Measurements from ENCODE around the gene PEX5L.

DNA sequence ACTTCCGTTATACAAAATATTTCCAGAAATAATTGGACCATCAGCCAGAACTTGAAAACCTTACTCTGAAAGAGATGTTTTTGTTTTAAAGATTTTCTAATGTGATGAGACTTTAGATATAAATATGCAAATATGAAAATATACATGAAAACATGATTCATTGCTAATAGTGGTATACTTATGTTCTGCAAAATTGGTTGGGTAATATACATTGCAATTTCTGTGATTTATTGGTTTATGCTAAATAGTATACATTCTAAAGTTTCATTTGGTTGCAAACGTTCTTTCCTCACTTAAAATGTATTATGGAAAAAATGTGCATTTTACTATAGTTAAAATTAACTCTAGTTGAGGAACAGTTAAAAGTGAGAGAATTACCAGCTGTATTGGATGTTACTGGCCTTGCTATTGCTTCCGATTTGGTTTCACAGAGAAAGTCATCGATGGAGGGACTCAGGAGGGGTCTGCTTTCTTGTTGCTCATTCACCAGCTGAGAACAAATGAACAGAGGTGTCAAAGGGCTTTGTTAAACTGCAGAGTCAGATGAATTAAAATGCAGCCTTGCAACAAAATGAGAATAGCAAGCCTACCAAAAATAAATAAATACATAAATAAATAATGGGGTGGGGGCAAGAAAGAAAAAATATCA, 149.3 kb downstream of the PEX5L start:
- TF ChIP-seq, protein P1, sequence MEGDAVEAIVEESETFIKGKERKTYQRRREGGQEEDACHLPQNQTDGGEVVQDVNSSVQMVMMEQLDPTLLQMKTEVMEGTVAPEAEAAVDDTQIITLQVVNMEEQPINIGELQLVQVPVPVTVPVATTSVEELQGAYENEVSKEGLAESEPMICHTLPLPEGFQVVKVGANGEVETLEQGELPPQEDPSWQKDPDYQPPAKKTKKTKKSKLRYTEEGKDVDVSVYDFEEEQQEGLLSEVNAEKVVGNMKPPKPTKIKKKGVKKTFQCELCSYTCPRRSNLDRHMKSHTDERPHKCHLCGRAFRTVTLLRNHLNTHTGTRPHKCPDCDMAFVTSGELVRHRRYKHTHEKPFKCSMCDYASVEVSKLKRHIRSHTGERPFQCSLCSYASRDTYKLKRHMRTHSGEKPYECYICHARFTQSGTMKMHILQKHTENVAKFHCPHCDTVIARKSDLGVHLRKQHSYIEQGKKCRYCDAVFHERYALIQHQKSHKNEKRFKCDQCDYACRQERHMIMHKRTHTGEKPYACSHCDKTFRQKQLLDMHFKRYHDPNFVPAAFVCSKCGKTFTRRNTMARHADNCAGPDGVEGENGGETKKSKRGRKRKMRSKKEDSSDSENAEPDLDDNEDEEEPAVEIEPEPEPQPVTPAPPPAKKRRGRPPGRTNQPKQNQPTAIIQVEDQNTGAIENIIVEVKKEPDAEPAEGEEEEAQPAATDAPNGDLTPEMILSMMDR (IDR thresholded peaks at IDR 0.05; ENCODE audit: insufficient read depth, low read length, poor library complexity, severe bottlenecking), result no peak
- TF ChIP-seq EZH2phosphoT487 (conservative IDR thresholded peaks at IDR 0.05; ENCODE audit: low read length), result no peak
